WTC11 (cell line): Measurements from ENCODE around the gene NCKAP5. TPM values are rescaled to one million over a fixed set of nuclear protein-coding genes. Genes with fewer than 3 reads are reported as not detected.

Experiments
- ATAC-seq: fragments of 200-7000 bp; cut with Tn5 transposase; 2 replicates; pipeline ENCODE4 v1.10.0; 2021; ENCODE audit warnings: mild to moderate bottlenecking, moderate library complexity
- CTCF ChIA-PET: fragments of 300-600 bp; sonication (Branson Sonifier 250); formaldehyde crosslinking; loops from one replicate; lab custom pipeline; 2021; ENCODE audit warnings: antibody characterized with exemption; lab: Charles Lee
- POLR2A ChIA-PET: fragments of 350-600 bp; sonication (Branson Sonifier 250); formaldehyde crosslinking; loops from one replicate; lab custom pipeline; 2021; ENCODE audit warnings: antibody characterized with exemption; lab: Charles Lee
- DNase-seq: peaks from one replicate; pipeline ENCODE4 v3.0.0; 2021; ENCODE audit warnings: low spot score
- H3K27ac Mint-ChIP-seq: 2 replicates; pipeline ENCODE4 v1.8.0; 2021; ENCODE audit warnings: mixed read lengths
- H3K27me3 Mint-ChIP-seq: 2 replicates; pipeline ENCODE4 v1.8.0; 2021; ENCODE audit warnings: low read depth, mild to moderate bottlenecking, moderate library complexity, mixed read lengths
- H3K36me3 Mint-ChIP-seq: 2 replicates; pipeline ENCODE4 v1.8.0; 2021; ENCODE audit warnings: mixed read lengths
- H3K4me1 Mint-ChIP-seq: 2 replicates; pipeline ENCODE4 v1.8.0; 2022; ENCODE audit warnings: mixed read lengths
- H3K4me3 Mint-ChIP-seq: 2 replicates; pipeline ENCODE4 v1.8.0; 2021; ENCODE audit warnings: mild to moderate bottlenecking, moderate library complexity, mixed read lengths
- H3K9me3 Mint-ChIP-seq: 2 replicates; pipeline ENCODE4 v1.8.0; 2021; ENCODE audit warnings: mixed read lengths
- ARID4B ChIP-seq: sonication (generic); formaldehyde crosslinking; IDR thresholded peaks from 2 replicates; pipeline ENCODE4 v1.8.0; 2023; ENCODE audit warnings: missing genetic modification reagents, mild to moderate bottlenecking, borderline replicate concordance
- CTCF ChIP-seq: fragments of 200-600 bp; IDR thresholded peaks from 2 replicates; pipeline ENCODE4 v1.8.0; 2022; ENCODE audit warnings: antibody characterized with exemption
- FOXJ3 ChIP-seq: sonication (generic); formaldehyde crosslinking; IDR thresholded peaks from 2 replicates; pipeline ENCODE4 v1.9.0; 2021; ENCODE audit warnings: missing genetic modification reagents, mild to moderate bottlenecking, borderline replicate concordance
- HMGXB4 ChIP-seq: sonication (generic); formaldehyde crosslinking; IDR thresholded peaks from 2 replicates; pipeline ENCODE4 v1.8.1; 2023; ENCODE audit warnings: mild to moderate bottlenecking, moderate library complexity, missing genetic modification reagents
- IRF1 ChIP-seq: sonication (generic); formaldehyde crosslinking; IDR thresholded peaks from 2 replicates; pipeline ENCODE4 v1.8.0; 2023; ENCODE audit warnings: missing genetic modification reagents
- MAX ChIP-seq: sonication (generic); formaldehyde crosslinking; IDR thresholded peaks from 2 replicates; pipeline ENCODE4 v1.8.0; 2022; ENCODE audit warnings: mild to moderate bottlenecking, missing genetic modification reagents
- NFATC4 ChIP-seq: fragments of 250-450 bp; sonication (Bioruptor Pico); IDR thresholded peaks from 2 replicates; pipeline ENCODE4 v1.9.0; 2021; ENCODE audit warnings: mild to moderate bottlenecking
- ZNF263 ChIP-seq: sonication (generic); formaldehyde crosslinking; IDR thresholded peaks from 2 replicates; pipeline ENCODE4 v1.8.1; 2022; ENCODE audit warnings: low read depth, mild to moderate bottlenecking, moderate library complexity, missing genetic modification reagents
- ZNF423 ChIP-seq: fragments of 250-450 bp; sonication (Bioruptor Pico); IDR thresholded peaks from 2 replicates; pipeline ENCODE4 v2.1.2; 2022; ENCODE audit warnings: mild to moderate bottlenecking, moderate library complexity
- total RNA-seq: library from RNA; stranded (reverse); gene quantifications from 3 replicates; pipeline ENCODE4 v1.2.3, GENCODE V29; 2021

NCKAP5 gene
- total RNA-seq, 1 experiment from 2014 or later, result 0.55 TPM

- H3K27ac Mint-ChIP-seq, result no peak overlapping the region
- TF ChIP-seq ZNF263, result no peak
- TF ChIP-seq NFATC4 (CRISPR knock-in tag), result no peak
- TF ChIP-seq ZNF423, result peak; percentile 63; the same call in 1 of the 2 replicates
- peak; percentile 35; the same call in 1 of the 2 replicates for TF ChIP-seq ARID4B (CRISPR knock-in tag)
- TF ChIP-seq MAX (CRISPR knock-in tag), result peak; percentile 23; the same call in 1 of the 2 replicates
- TF ChIP-seq HMGXB4 (CRISPR knock-in tag), result peak; percentile 23
- ATAC-seq (peak; percentile 40), DNase-seq (peak; percentile 56)
- H3K27me3 Mint-ChIP-seq, result peaks cover 84% of the 10 kb centered on the region
- peaks cover 24% of the 10 kb centered on the region for H3K4me1 Mint-ChIP-seq
- ChIA-PET POLR2A (interaction anchor here (0.7 kb wide), 1 partner anchor 18 kb away, joined by 4 read pairs; no protein-coding TSS in a partner anchor), CTCF (interaction anchor here (0.6 to 3.1 kb wide), 15 partner anchors 10 to 502 kb away, joined by 3 to 22 read pairs (median 4); no protein-coding TSS in a partner anchor)
- H3K9me3 Mint-ChIP-seq, result no peaks in the 10 kb centered on the region
- peak overlapping the region; percentile 82 for H3K4me3 Mint-ChIP-seq
- no peaks in the 10 kb centered on the region for H3K36me3 Mint-ChIP-seq
Observed at GRCh38 chr2:132668987-132669907, 899.0 kb downstream of the NCKAP5 start.

GRCh38 chr2:132668189-132668823 is 900.0 kb downstream of the NCKAP5 start:
- peak overlapping the region; percentile 82 for H3K4me3 Mint-ChIP-seq
- no peak for TF ChIP-seq IRF1 (CRISPR knock-in tag)
- no peak for TF ChIP-seq FOXJ3
- TF ChIP-seq CTCF, result peak; percentile 21; the same call in 1 of the 2 replicates
- TF ChIP-seq, all 79 proteins: peak for 1
- no peak overlapping the region for H3K27ac Mint-ChIP-seq
- H3K9me3 Mint-ChIP-seq, result no peaks in the 10 kb centered on the region
- H3K36me3 Mint-ChIP-seq, result no peaks in the 10 kb centered on the region
- peak; percentile 35 for ATAC-seq
- peaks cover 75% of the 10 kb centered on the region for H3K27me3 Mint-ChIP-seq
- peaks cover 24% of the 10 kb centered on the region for H3K4me1 Mint-ChIP-seq
- ChIA-PET POLR2A (no interaction called here), CTCF (interaction anchor here (0.6 to 3.1 kb wide), 12 partner anchors 9 to 503 kb away, joined by 3 to 22 read pairs (median 5); no protein-coding TSS in a partner anchor)
- DNase-seq, result peak; percentile 67
